HL-60 (cell line): ENCODE measurements around the gene NKAIN2.

Experiments used
- DNase-seq, 2 experiments: peaks; one replicate each; pipeline ENCODE4 v3.0.0-alpha.2; 2010 to 2020; ENCODE audit warnings: low read depth in 1 of 2, low spot score in 1 of 2
- H3K27ac ChIP-seq: fragments of 250-450 bp; sonication (Bioruptor Pico); replicated peaks from 2 replicates; pipeline ENCODE4 v1.5.1; 2020; ENCODE audit warnings: mild to moderate bottlenecking, moderate library complexity
- H3K27me3 ChIP-seq: fragments of 250-450 bp; sonication (Bioruptor Pico); 2 replicates; pipeline ENCODE4 v1.5.1; 2021; ENCODE audit warnings: mild to moderate bottlenecking, moderate library complexity; ENCODE audit not compliant: insufficient read depth, poor library complexity, severe bottlenecking
- H3K4me3 ChIP-seq: replicated peaks from 2 replicates; pipeline ENCODE4 v1.5.1; 2011; ENCODE audit warnings: mild to moderate bottlenecking, control low read depth, low read length; ENCODE audit not compliant: insufficient read depth
- GABPA ChIP-seq: IDR thresholded peaks from 2 replicates; pipeline ENCODE4 v1.6.1; 2012; ENCODE audit warnings: low read depth
- POLR2AphosphoS5 ChIP-seq: IDR thresholded peaks from 2 replicates; pipeline ENCODE4 v1.6.1; 2012; ENCODE audit warnings: low read depth
- SPI1 ChIP-seq: IDR thresholded peaks from 2 replicates; pipeline ENCODE4 v1.6.1; 2012; ENCODE audit warnings: low read depth, mild to moderate bottlenecking, borderline replicate concordance
- TF ChIP-seq, protein P1 (sequence below): IDR thresholded peaks from one replicate; pipeline ENCODE4 v1.5.1; 2011; ENCODE audit warnings: low read length, control low read depth, inconsistent platforms; ENCODE audit not compliant: insufficient read depth
- TF ChIP-seq, protein P2 (sequence below): IDR thresholded peaks from 2 replicates; pipeline ENCODE4 v1.6.1; 2012; ENCODE audit warnings: low read depth; ENCODE audit not compliant: insufficient replicate concordance

NKAIN2 gene

GRCh38 chr6:124541573-124541972 lies 737.9 kb downstream of the NKAIN2 start:
- no peak overlapping the region for H3K27ac ChIP-seq
- no peak for DNase-seq
- no peak overlapping the region for H3K4me3 ChIP-seq
- TF ChIP-seq GABPA (no peak), SPI1 (no peak), POLR2AphosphoS5 (no peak)
- TF ChIP-seq, protein P1, sequence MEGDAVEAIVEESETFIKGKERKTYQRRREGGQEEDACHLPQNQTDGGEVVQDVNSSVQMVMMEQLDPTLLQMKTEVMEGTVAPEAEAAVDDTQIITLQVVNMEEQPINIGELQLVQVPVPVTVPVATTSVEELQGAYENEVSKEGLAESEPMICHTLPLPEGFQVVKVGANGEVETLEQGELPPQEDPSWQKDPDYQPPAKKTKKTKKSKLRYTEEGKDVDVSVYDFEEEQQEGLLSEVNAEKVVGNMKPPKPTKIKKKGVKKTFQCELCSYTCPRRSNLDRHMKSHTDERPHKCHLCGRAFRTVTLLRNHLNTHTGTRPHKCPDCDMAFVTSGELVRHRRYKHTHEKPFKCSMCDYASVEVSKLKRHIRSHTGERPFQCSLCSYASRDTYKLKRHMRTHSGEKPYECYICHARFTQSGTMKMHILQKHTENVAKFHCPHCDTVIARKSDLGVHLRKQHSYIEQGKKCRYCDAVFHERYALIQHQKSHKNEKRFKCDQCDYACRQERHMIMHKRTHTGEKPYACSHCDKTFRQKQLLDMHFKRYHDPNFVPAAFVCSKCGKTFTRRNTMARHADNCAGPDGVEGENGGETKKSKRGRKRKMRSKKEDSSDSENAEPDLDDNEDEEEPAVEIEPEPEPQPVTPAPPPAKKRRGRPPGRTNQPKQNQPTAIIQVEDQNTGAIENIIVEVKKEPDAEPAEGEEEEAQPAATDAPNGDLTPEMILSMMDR, result no peak
- TF ChIP-seq, protein P2, sequence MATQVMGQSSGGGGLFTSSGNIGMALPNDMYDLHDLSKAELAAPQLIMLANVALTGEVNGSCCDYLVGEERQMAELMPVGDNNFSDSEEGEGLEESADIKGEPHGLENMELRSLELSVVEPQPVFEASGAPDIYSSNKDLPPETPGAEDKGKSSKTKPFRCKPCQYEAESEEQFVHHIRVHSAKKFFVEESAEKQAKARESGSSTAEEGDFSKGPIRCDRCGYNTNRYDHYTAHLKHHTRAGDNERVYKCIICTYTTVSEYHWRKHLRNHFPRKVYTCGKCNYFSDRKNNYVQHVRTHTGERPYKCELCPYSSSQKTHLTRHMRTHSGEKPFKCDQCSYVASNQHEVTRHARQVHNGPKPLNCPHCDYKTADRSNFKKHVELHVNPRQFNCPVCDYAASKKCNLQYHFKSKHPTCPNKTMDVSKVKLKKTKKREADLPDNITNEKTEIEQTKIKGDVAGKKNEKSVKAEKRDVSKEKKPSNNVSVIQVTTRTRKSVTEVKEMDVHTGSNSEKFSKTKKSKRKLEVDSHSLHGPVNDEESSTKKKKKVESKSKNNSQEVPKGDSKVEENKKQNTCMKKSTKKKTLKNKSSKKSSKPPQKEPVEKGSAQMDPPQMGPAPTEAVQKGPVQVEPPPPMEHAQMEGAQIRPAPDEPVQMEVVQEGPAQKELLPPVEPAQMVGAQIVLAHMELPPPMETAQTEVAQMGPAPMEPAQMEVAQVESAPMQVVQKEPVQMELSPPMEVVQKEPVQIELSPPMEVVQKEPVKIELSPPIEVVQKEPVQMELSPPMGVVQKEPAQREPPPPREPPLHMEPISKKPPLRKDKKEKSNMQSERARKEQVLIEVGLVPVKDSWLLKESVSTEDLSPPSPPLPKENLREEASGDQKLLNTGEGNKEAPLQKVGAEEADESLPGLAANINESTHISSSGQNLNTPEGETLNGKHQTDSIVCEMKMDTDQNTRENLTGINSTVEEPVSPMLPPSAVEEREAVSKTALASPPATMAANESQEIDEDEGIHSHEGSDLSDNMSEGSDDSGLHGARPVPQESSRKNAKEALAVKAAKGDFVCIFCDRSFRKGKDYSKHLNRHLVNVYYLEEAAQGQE, result no peak
- H3K27me3 ChIP-seq, result no peaks in the 10 kb centered on the region

DNA sequence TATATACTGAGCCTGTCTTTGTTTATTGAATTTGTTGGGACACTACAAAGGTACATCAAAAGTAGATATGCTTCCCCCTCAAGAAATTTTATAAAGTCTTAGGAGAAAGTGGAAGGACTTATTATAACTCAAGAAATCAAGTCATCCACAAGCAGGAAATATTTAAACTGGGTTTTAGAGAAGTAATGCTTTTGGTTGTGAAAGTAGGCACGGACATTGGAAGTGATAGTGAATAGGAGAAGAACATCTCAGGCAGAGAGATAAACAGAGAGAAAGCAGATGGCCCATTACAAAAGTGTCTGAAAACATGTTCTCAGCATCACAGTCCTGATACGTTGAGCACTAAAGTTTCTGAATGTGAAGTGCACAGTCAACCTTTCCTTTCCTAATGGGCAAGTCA lies 742.9 kb downstream of the NKAIN2 start:
- Histone ChIP-seq H3K27me3 (no peaks in the 10 kb centered on the region), H3K27ac (no peak overlapping the region), H3K4me3 (no peak overlapping the region)
- DNase-seq, result no peak
- TF ChIP-seq, protein P2, result no peak
- no peak for TF ChIP-seq POLR2AphosphoS5
- no peak for TF ChIP-seq SPI1
- TF ChIP-seq, protein P1, result no peak
- no peak for TF ChIP-seq GABPA

- Histone ChIP-seq H3K27me3 (no peaks in the 10 kb centered on the region), H3K4me3 (no peak overlapping the region), H3K27ac (no peak overlapping the region)
- DNase-seq, result no peak
- TF ChIP-seq SPI1 (no peak), POLR2AphosphoS5 (no peak), GABPA (no peak)
- TF ChIP-seq, protein P2, result no peak
- TF ChIP-seq, protein P1, result no peak
These were observed 748.1 kb downstream of the NKAIN2 start for GRCh38 chr6:124551711-124552233.
